GM12878 (cell line): ENCODE measurements around the gene USP28. TPM values are rescaled to one million over a fixed set of nuclear protein-coding genes. Genes with fewer than 3 reads are reported as not detected.
"Not testable (repeated sequence)": the region's sequence is repeated elsewhere in the genome, so short reads cannot be mapped to it uniquely, and the experiment has no call there.

Source experiments
- ATAC-seq: fragments of 200-7000 bp; cut with Tn5 transposase; 3 replicates; pipeline ENCODE4 v1.9.1; 2020; ENCODE audit warnings: mild to moderate bottlenecking, moderate library complexity
- BruUV-seq: library from RNA; stranded (reverse); fragments of 400-500 nt; replicated peaks from 2 replicates; lab custom pipeline; 2021; lab: Mats Ljungman, UMichigan
- CTCF ChIA-PET: fragments of 300-600 bp; sonication (Branson Sonifier 250); formaldehyde crosslinking; extraction: SDS; loops from one replicate; lab custom pipeline; 2021; ENCODE audit warnings: inconsistent platforms; lab: Yijun Ruan, JAX
- POLR2A ChIA-PET: fragments of 350-600 bp; formaldehyde crosslinking; extraction: SDS; loops from one replicate; lab custom pipeline; 2021; ENCODE audit warnings: inconsistent platforms; lab: Charles Lee
- RAD21 ChIA-PET: fragments of 300-600 bp; sonication (Branson Sonifier 250); formaldehyde crosslinking; loops from one replicate; lab custom pipeline; 2023; ENCODE audit warnings: antibody characterized with exemption; ENCODE audit not compliant: unreplicated experiment; lab: Charles Lee
- SMC1A ChIA-PET: fragments of 300-600 bp; sonication (Branson Sonifier 250); formaldehyde crosslinking; loops from one replicate; lab custom pipeline; 2023; ENCODE audit not compliant: unreplicated experiment, uncharacterized antibody; lab: Charles Lee
- DNase-seq: peaks from one replicate; pipeline ENCODE4 v3.0.0-alpha.2; 2011; ENCODE audit warnings: low read depth, low spot score
- FAIRE-seq: peaks from 3 replicates; lab custom pipeline; 2011; peaks lifted over from hg19 to GRCh38; lab: Jason Lieb, UNC
- H2AFZ ChIP-seq: 2 replicates; pipeline ENCODE4 v1.6.0; 2011; ENCODE audit warnings: low read depth, low read length, control low read depth; ENCODE audit not compliant: control insufficient read depth
- H3K27ac ChIP-seq: 2 replicates; pipeline ENCODE4 v1.5.1; 2011; ENCODE audit warnings: control low read depth; ENCODE audit not compliant: control insufficient read depth, insufficient read depth
- H3K27me3 ChIP-seq, 2 experiments: replicated peaks in 1 of 2; 2 replicates each; pipeline versions ENCODE4 v1.6.0 to v1.6.1; 2011; ENCODE audit warnings: low read length in 1 of 2; ENCODE audit not compliant: control insufficient read depth in 2 of 2, insufficient read depth in 2 of 2
- H3K36me3 ChIP-seq, 2 experiments: 2 replicates each; pipeline ENCODE4 v1.5.1; 2011; ENCODE audit warnings: low read length in 1 of 2; ENCODE audit not compliant: control insufficient read depth in 2 of 2, insufficient read depth in 2 of 2
- H3K4me1 ChIP-seq: 2 replicates; pipeline ENCODE4 v1.6.1; 2011; ENCODE audit warnings: mild to moderate bottlenecking, low read length, moderate library complexity, mixed read lengths; ENCODE audit not compliant: control insufficient read depth, insufficient read depth
- H3K4me2 ChIP-seq: 2 replicates; pipeline ENCODE4 v1.6.0; 2011; ENCODE audit warnings: control low read depth; ENCODE audit not compliant: control insufficient read depth, insufficient read depth
- H3K4me3 ChIP-seq: fragments of 200-600 bp; sonication (generic); 2 replicates; pipeline ENCODE4 v1.5.1; 2016
- H3K79me2 ChIP-seq: 2 replicates; pipeline ENCODE4 v1.6.0; 2011; ENCODE audit warnings: low read length; ENCODE audit not compliant: control insufficient read depth, insufficient read depth
- H3K9ac ChIP-seq: 2 replicates; pipeline ENCODE4 v1.8.0; 2011; ENCODE audit warnings: low read length, control low read depth, mixed read lengths; ENCODE audit not compliant: control insufficient read depth, insufficient read depth
- H3K9me3 ChIP-seq: replicated peaks from 3 replicates; pipeline ENCODE4 v1.5.1; 2011; ENCODE audit warnings: mild to moderate bottlenecking, low read length; ENCODE audit not compliant: control insufficient read depth, insufficient read depth
- H4K20me1 ChIP-seq: 2 replicates; pipeline ENCODE4 v1.6.0; 2011; ENCODE audit not compliant: control insufficient read depth, insufficient read depth
- CHD1 ChIP-seq: IDR thresholded peaks from 2 replicates; pipeline ENCODE4 v1.6.1; 2012; ENCODE audit warnings: low read depth, low read length, improper control_type of control experiment
- GABPA ChIP-seq: IDR thresholded peaks from 2 replicates; pipeline ENCODE4 v1.6.1; 2014; ENCODE audit warnings: antibody characterized with exemption, low read depth, mild to moderate bottlenecking, inconsistent platforms
- ZNF217 ChIP-seq: fragments of 450-650 bp; IDR thresholded peaks from 2 replicates; pipeline ENCODE4 v1.6.1; 2017; ENCODE audit warnings: antibody characterized with exemption, mild to moderate bottlenecking
- WGBS: methylation state at CpG from one replicate; pipeline ENCODE4 v1.1.6; 2016; ENCODE audit warnings: low lambda C conversion rate; ENCODE audit not compliant: insufficient replicate concordance, insufficient coverage; ENCODE audit errors: missing lambda C conversion rate; 5-methylcytosine and 5-hydroxymethylcytosine counted together
- in situ Hi-C: fragments of 300-500 bp; cut with MboI; formaldehyde crosslinking; loops from 9 replicates; pipeline ENCODE4 v1.14.3; 2018; ENCODE audit warnings: mixed read lengths
- intact Hi-C: fragments of 100-400 bp; cut with micrococcal nuclease; formaldehyde crosslinking; loops from one replicate; pipeline ENCODE4 v1.14.2; 2022; ENCODE audit not compliant: unreplicated experiment
- polyA plus RNA-seq, 11 experiments: library from polyadenylated mRNA; depleted of rRNA in 4 of 11; unstranded in 6 of 11; stranded (reverse) in 5 of 11; fragments of >200 nt; fragmentation: Nextera tagmentation in 4 of 11; fragmentation: Illumina TruSeq in 1 of 11; extraction: Ambion mirVana in 4 of 11; extraction: Trizol in 1 of 11; gene quantifications; 1 replicate in 1 of 11; 2 replicates in 10 of 11; pipeline versions ENCODE4 v1.2.1 to v1.2.3, GENCODE V29; 2011 to 2016; ENCODE audit warnings: inconsistent platforms in 2 of 11, missing spikeins in 2 of 11, low read depth in 1 of 11
- total RNA-seq, 4 experiments: library from RNA; depleted of rRNA in 3 of 4; stranded (reverse); fragments of >200 nt in 3 of 4; fragmentation: Illumina TruSeq in 1 of 4; extraction: Trizol in 1 of 4; gene quantifications; 2 replicates each; pipeline versions ENCODE4 v1.2.1 to v1.2.3, GENCODE V29; 2013 to 2021
- TF ChIP-seq, protein P1 (sequence below): fragments of 450-650 bp; IDR thresholded peaks from 2 replicates; pipeline ENCODE4 v1.6.1; 2017; ENCODE audit warnings: low read depth, mild to moderate bottlenecking, moderate library complexity
- TF ChIP-seq, protein P2 (sequence below): IDR thresholded peaks from 2 replicates; pipeline ENCODE4 v1.6.1; 2011; ENCODE audit warnings: mild to moderate bottlenecking, low read depth, low read length, moderate library complexity; ENCODE audit not compliant: insufficient replicate concordance

The USP28 gene
- total and polyA plus RNA-seq, 10 of the 15 experiments (the other 5 are each of a cell fraction or from before 2014, with no cell fraction given) = 2.8 to 60.4 (median 24.1) TPM

DNA sequence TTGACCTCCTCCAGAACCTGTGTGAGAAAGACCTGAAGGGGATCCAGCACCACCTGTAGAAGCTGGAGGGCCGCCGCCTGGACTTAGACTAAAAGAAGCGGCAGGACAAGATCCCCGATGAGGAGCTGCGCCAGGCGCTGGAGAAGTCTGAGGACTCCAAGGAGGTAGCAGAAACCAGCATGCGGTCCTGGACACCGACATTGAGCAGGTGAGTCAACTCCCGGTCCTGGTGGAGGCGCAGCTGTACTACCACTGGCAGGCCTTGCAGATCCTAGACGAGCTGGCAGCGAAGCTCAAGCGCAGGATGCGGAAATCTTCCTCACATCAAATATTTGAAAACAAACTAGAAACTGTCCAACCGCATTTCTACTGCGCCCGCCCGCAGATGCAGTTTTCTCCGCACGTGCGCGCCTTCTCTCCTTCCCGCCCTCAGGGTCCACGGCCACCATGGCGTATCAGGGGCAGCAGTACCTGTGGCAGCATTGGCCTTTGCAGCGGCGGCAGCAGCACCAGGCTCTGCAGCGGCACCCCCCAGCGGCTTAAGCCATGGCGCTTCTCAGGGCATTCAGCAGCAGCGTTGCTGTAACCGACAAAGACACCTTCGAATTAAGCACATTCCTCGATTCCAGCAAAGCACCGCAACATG lies 85.6 kb downstream of the USP28 start (continued):
- TF ChIP-seq, protein P1, sequence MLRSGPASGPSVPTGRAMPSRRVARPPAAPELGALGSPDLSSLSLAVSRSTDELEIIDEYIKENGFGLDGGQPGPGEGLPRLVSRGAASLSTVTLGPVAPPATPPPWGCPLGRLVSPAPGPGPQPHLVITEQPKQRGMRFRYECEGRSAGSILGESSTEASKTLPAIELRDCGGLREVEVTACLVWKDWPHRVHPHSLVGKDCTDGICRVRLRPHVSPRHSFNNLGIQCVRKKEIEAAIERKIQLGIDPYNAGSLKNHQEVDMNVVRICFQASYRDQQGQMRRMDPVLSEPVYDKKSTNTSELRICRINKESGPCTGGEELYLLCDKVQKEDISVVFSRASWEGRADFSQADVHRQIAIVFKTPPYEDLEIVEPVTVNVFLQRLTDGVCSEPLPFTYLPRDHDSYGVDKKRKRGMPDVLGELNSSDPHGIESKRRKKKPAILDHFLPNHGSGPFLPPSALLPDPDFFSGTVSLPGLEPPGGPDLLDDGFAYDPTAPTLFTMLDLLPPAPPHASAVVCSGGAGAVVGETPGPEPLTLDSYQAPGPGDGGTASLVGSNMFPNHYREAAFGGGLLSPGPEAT = no peak
- no peak for TF ChIP-seq CHD1
- TF ChIP-seq, all 136 proteins: peak for 0

DNA sequence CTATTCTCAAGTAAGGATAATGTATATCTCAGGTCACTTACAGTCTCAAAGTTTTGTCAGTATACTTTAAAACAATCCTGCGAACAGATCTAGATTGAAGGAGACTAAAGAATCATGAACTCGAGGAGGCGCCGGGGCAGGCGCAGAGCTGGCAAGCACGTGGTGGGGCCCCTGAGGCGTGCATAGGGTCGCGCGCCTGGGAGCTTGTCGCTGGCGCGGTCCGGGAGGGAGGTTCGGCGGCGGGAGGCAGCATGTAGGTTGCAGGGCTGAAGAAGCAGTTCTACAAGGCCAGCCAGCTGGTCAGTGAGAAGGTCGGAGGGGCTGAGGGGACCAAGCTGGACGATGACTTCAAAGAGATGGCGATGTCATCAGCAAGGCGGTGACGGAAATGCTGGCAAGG lies 86.4 kb downstream of the USP28 start:
- H3K27ac ChIP-seq, H3K9ac ChIP-seq, CTCF ChIA-PET, ATAC-seq, DNase-seq, H2AFZ ChIP-seq, H3K9me3 ChIP-seq, FAIRE-seq, intact Hi-C loops, POLR2A ChIA-PET, H3K4me1 ChIP-seq, RAD21 ChIA-PET, H3K36me3 ChIP-seq, H3K27me3 ChIP-seq, H3K4me2 ChIP-seq, SMC1A ChIA-PET, H3K79me2 ChIP-seq, H4K20me1 ChIP-seq, H3K4me3 ChIP-seq, BruUV-seq, in situ Hi-C loops: not testable (repeated sequence)
- WGBS = 79% methylated on average over 22 of the region's 22 CpGs

DNA sequence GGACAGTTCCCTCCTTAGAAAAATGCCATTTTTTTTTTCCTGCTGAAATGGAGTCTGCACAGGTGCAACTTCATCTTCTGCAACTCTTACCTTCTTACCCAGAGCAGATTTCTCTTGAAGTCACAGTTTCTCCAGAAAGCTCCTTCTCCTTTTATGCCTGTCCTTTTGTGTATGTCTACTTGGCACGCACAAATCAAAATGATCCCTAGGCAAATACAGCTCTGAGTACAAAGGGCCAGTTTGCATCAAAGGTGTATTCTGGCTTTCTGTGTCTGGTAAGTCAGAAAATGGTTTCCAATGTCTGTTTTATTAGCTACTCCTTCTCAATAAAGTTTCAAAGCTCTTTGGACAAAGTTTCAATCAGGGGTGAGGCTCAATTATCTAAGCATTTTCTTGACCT lies 93.2 kb downstream of the USP28 start:
- TF ChIP-seq GABPA (no peak), ZNF217 (no peak)
- TF ChIP-seq, protein P2, sequence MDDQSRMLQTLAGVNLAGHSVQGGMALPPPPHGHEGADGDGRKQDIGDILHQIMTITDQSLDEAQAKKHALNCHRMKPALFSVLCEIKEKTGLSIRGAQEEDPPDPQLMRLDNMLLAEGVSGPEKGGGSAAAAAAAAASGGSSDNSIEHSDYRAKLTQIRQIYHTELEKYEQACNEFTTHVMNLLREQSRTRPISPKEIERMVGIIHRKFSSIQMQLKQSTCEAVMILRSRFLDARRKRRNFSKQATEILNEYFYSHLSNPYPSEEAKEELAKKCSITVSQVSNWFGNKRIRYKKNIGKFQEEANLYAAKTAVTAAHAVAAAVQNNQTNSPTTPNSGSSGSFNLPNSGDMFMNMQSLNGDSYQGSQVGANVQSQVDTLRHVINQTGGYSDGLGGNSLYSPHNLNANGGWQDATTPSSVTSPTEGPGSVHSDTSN = no peak
- ATAC-seq (no peak), FAIRE-seq (no peak), DNase-seq (no peak)
- in situ Hi-C loops = no loop called here
- ChIA-PET POLR2A (no interaction called here), SMC1A (interaction anchor here (1.8 kb wide), 1 partner anchor 24 kb away, joined by 3 read pairs; no protein-coding TSS in a partner anchor), CTCF (interaction anchor here (1.9 kb wide), 1 partner anchor 9 kb away, joined by 11 read pairs; the partner anchor contains the start of gene ZW10), RAD21 (no interaction called here)
- intact Hi-C loops = no loop called here
- Histone ChIP-seq H3K36me3 (no peaks in the 10 kb centered on the region), H2AFZ (no peak overlapping the region), H3K4me3 (no peak overlapping the region), H4K20me1 (no peaks in the 10 kb centered on the region), H3K4me2 (no peak overlapping the region), H3K27me3 (peaks cover 2 to 3% of the 10 kb centered on the region in 2 experiments; a peak in 2 of 4 replicates), H3K9me3 (no peaks in the 10 kb centered on the region), H3K27ac (no peak overlapping the region), H3K9ac (no peak overlapping the region), H3K79me2 (no peaks in the 10 kb centered on the region), H3K4me1 (no peaks in the 10 kb centered on the region)
- WGBS = 89% methylated on average over 1 of the region's 1 CpG
- BruUV-seq = no TSS peak
